GM20431 (cell line): ENCODE data around the gene LPCAT1.
"Not testable (repeated sequence)": the region's sequence is repeated elsewhere in the genome, so short reads cannot be mapped to it uniquely, and the experiment has no call there.

Experiments
- in situ Hi-C: fragments of 300-500 bp; cut with MseI, MboI; formaldehyde crosslinking; loops from one replicate; pipeline ENCODE4 v1.15.0; 2020; ENCODE audit warnings: low sequenced_read_pairs; ENCODE audit not compliant: unreplicated experiment

The LPCAT1 gene

GRCh38 chr5:1523793-1524480, at the start of gene LPCAT1:
Gene LPCAT1, minus strand, starts transcription at chr5:1523960. Its CDS starts 116 bp downstream, at chr5:1523844.
- in situ Hi-C loops = no loop called here

GRCh38 chr5:1571875-1572274, 48.1 kb upstream of the LPCAT1 start:
- in situ Hi-C loops = not testable (repeated sequence)

GRCh38 chr5:1570975-1571374, 47.2 kb upstream of the LPCAT1 start:
- in situ Hi-C loops = no loop called here

- in situ Hi-C loops = no loop called here
Observed at GRCh38 chr5:1568201-1568979, 44.6 kb upstream of the LPCAT1 start.

GRCh38 chr5:1567527-1568200, 43.9 kb upstream of the LPCAT1 start:
- in situ Hi-C loops = not testable (repeated sequence)

- in situ Hi-C loops = no loop called here
Observed at GRCh38 chr5:1565737-1566734, 42.3 kb upstream of the LPCAT1 start.

- in situ Hi-C loops = no loop called here
Observed at GRCh38 chr5:1564824-1565736, 41.3 kb upstream of the LPCAT1 start.

- in situ Hi-C loops = no loop called here
Observed at GRCh38 chr5:1564182-1564748, 40.5 kb upstream of the LPCAT1 start.

- in situ Hi-C loops = no loop called here
Observed at GRCh38 chr5:1563617-1564181, 39.9 kb upstream of the LPCAT1 start.

GRCh38 chr5:1563051-1563461, 39.3 kb upstream of the LPCAT1 start:
- in situ Hi-C loops = no loop called here

GRCh38 chr5:1562599-1562998, 38.8 kb upstream of the LPCAT1 start:
- in situ Hi-C loops = no loop called here

GRCh38 chr5:1561402-1561929, 37.7 kb upstream of the LPCAT1 start:
- in situ Hi-C loops = no loop called here

- in situ Hi-C loops = not testable (repeated sequence)
Observed at GRCh38 chr5:1560499-1560898, 36.7 kb upstream of the LPCAT1 start.

GRCh38 chr5:1558944-1559343, 35.2 kb upstream of the LPCAT1 start:
- in situ Hi-C loops = no loop called here

- in situ Hi-C loops = no loop called here
Observed at GRCh38 chr5:1557114-1557873, 33.5 kb upstream of the LPCAT1 start.

- in situ Hi-C loops = no loop called here
Observed at GRCh38 chr5:1555808-1556731, 32.3 kb upstream of the LPCAT1 start.
